CD4-positive, alpha-beta T cell treated with Interleukin-21 for 1 hour (primary cell): ENCODE results near the gene BPGM.

Experiments
- DNase-seq: peaks from one replicate; pipeline ENCODE4 v3.0.0-alpha.2; 2020

BPGM gene

GRCh38 chr7:134724606-134725005 lies 78.0 kb downstream of the BPGM start:
- DNase-seq, result no peak

- DNase-seq, result no peak
Observed at GRCh38 chr7:134726581-134726980, 79.9 kb downstream of the BPGM start.

- no peak for DNase-seq
Observed at GRCh38 chr7:134727711-134728110, 81.1 kb downstream of the BPGM start.
